Glutamatergic neuron (in vitro differentiated cells): Measurements from ENCODE around the gene BLTP1. TPM values are rescaled to one million over a fixed set of nuclear protein-coding genes. Genes with fewer than 3 reads are reported as not detected.
A peak's percentile ranks its signal among the peaks of the same experiment; 100 is the strongest.

ENCODE experiments used
- DNase-seq: peaks from one replicate; pipeline ENCODE4 v3.0.0; 2022
- H3K27ac Mint-ChIP-seq: one replicate; pipeline ENCODE4 v1.8.0; 2020; ENCODE audit warnings: mild to moderate bottlenecking, mixed read lengths, inconsistent platforms; ENCODE audit not compliant: unreplicated experiment
- H3K27me3 Mint-ChIP-seq: one replicate; pipeline ENCODE4 v1.8.0; 2020; ENCODE audit warnings: mild to moderate bottlenecking, moderate library complexity, mixed read lengths, inconsistent platforms; ENCODE audit not compliant: unreplicated experiment
- H3K36me3 Mint-ChIP-seq: one replicate; pipeline ENCODE4 v1.8.0; 2020; ENCODE audit warnings: mild to moderate bottlenecking, mixed read lengths, inconsistent platforms; ENCODE audit not compliant: unreplicated experiment
- H3K4me1 Mint-ChIP-seq: one replicate; pipeline ENCODE4 v1.8.0; 2020; ENCODE audit warnings: mild to moderate bottlenecking, low read depth, mixed read lengths, inconsistent platforms; ENCODE audit not compliant: unreplicated experiment
- H3K4me3 Mint-ChIP-seq: one replicate; pipeline ENCODE4 v1.8.0; 2020; ENCODE audit warnings: mild to moderate bottlenecking, mixed read lengths, inconsistent platforms; ENCODE audit not compliant: unreplicated experiment
- H3K9me3 Mint-ChIP-seq: one replicate; pipeline ENCODE4 v1.8.0; 2020; ENCODE audit warnings: mild to moderate bottlenecking, moderate library complexity, mixed read lengths, inconsistent platforms; ENCODE audit not compliant: unreplicated experiment
- CTCF ChIP-seq: fragments of 200-600 bp; sonication (generic); IDR thresholded peaks from one replicate; pipeline ENCODE4 v1.5.0; 2021; ENCODE audit not compliant: partially characterized antibody, unreplicated experiment
- total RNA-seq: library from RNA; stranded (reverse); fragmentation: NEBNext Ultra II Directional; extraction: Animal tissue kit (Norgen Biotek cat#: 25700); gene quantifications from one replicate; pipeline ENCODE4 v1.2.1, GENCODE V29; 2021; ENCODE audit not compliant: unreplicated experiment

BLTP1 gene
- total RNA-seq, 1 donor from 2014 or later = 65.7 TPM

- Mint-ChIP-seq H3K9me3 (peaks cover 3% of the 10 kb centered on the region), H3K27ac (no peak overlapping the region), H3K4me1 (no peaks in the 10 kb centered on the region), H3K36me3 (no peaks in the 10 kb centered on the region), H3K27me3 (no peaks in the 10 kb centered on the region), H3K4me3 (no peak overlapping the region)
- TF ChIP-seq CTCF = no peak
- no peak for DNase-seq
Observed at GRCh38 chr4:122146652-122147051, 5.5 kb upstream of the BLTP1 start.

GRCh38 chr4:122150931-122151330 lies 1.2 kb upstream of the BLTP1 start:
- TF ChIP-seq CTCF = no peak
- DNase-seq = no peak
- Mint-ChIP-seq H3K36me3 (peaks cover 5% of the 10 kb centered on the region), H3K4me1 (peaks cover 1% of the 10 kb centered on the region), H3K9me3 (peaks cover 3% of the 10 kb centered on the region), H3K27ac (no peak overlapping the region), H3K4me3 (peak overlapping the region; percentile 37), H3K27me3 (peaks cover 2% of the 10 kb centered on the region)

- peak; percentile 46 for DNase-seq
- no peaks in the 10 kb centered on the region for H3K9me3 Mint-ChIP-seq
Observed at GRCh38 chr4:122152711-122153226, 638 bp downstream of the BLTP1 start.

GRCh38 chr4:122156819-122157218 lies 4.7 kb downstream of the BLTP1 start:
- peaks cover 2% of the 10 kb centered on the region for H3K27me3 Mint-ChIP-seq
- TF ChIP-seq CTCF = no peak
- no peak for DNase-seq
- peaks cover 14% of the 10 kb centered on the region for H3K36me3 Mint-ChIP-seq
- H3K4me3 Mint-ChIP-seq = no peak overlapping the region
- no peak overlapping the region for H3K27ac Mint-ChIP-seq
- peaks cover 1% of the 10 kb centered on the region for H3K4me1 Mint-ChIP-seq
- H3K9me3 Mint-ChIP-seq = no peaks in the 10 kb centered on the region

More at GRCh38 chr4:122152711-122153226, 638 bp downstream of the BLTP1 start:
- Mint-ChIP-seq H3K4me1 (peaks cover 1% of the 10 kb centered on the region), H3K36me3 (peaks cover 14% of the 10 kb centered on the region), H3K27me3 (peaks cover 2% of the 10 kb centered on the region), H3K4me3 (peak overlapping the region; percentile 94), H3K27ac (peak overlapping the region; percentile 21)
- no peak for TF ChIP-seq CTCF

- no peaks in the 10 kb centered on the region for H3K4me1 Mint-ChIP-seq
- DNase-seq = no peak
- no peaks in the 10 kb centered on the region for H3K9me3 Mint-ChIP-seq
- H3K27me3 Mint-ChIP-seq = no peaks in the 10 kb centered on the region
- no peak for TF ChIP-seq CTCF
- H3K36me3 Mint-ChIP-seq = no peaks in the 10 kb centered on the region
- no peak overlapping the region for H3K27ac Mint-ChIP-seq
- H3K4me3 Mint-ChIP-seq = no peak overlapping the region
Observed at GRCh38 chr4:122163301-122163700, 11.2 kb downstream of the BLTP1 start.
